HAP-1 (cell line): Measurements from ENCODE around the gene ZNF275.
"Not testable (repeated sequence)": the region's sequence is repeated elsewhere in the genome, so short reads cannot be mapped to it uniquely, and the experiment has no call there.

ENCODE experiments used
- DNase-seq, 2 experiments: peaks; one replicate each; pipeline ENCODE4 v3.0.0-alpha.2; 2016 to 2020; ENCODE audit warnings: low spot score in 2 of 2
- H3K27me3 ChIP-seq: fragments of 250-450 bp; sonication (Bioruptor Pico); 2 replicates; pipeline ENCODE4 v1.5.1; 2020; ENCODE audit warnings: low read depth, mild to moderate bottlenecking, moderate library complexity
- H3K36me3 ChIP-seq: fragments of 250-450 bp; sonication (Bioruptor Pico); replicated peaks from 2 replicates; pipeline ENCODE4 v1.5.1; 2020; ENCODE audit warnings: mild to moderate bottlenecking
- H3K4me1 ChIP-seq: fragments of 250-450 bp; sonication (Bioruptor Pico); 2 replicates; pipeline ENCODE4 v1.5.1; 2020; ENCODE audit warnings: mild to moderate bottlenecking
- H3K4me3 ChIP-seq: fragments of 250-450 bp; sonication (Bioruptor Pico); 2 replicates; pipeline ENCODE4 v1.5.1; 2020; ENCODE audit warnings: mild to moderate bottlenecking, moderate library complexity
- H3K9me3 ChIP-seq: fragments of 250-450 bp; sonication (Bioruptor Pico); 2 replicates; pipeline ENCODE4 v1.5.1; 2020; ENCODE audit warnings: mild to moderate bottlenecking, moderate library complexity
- in situ Hi-C: fragments of 300-500 bp; cut with MboI; formaldehyde crosslinking; loops from 3 replicates; pipeline ENCODE4 v1.14.3; 2020; ENCODE audit warnings: low sequenced_read_pairs, inconsistent platforms, mixed read lengths

The ZNF275 gene

DNA sequence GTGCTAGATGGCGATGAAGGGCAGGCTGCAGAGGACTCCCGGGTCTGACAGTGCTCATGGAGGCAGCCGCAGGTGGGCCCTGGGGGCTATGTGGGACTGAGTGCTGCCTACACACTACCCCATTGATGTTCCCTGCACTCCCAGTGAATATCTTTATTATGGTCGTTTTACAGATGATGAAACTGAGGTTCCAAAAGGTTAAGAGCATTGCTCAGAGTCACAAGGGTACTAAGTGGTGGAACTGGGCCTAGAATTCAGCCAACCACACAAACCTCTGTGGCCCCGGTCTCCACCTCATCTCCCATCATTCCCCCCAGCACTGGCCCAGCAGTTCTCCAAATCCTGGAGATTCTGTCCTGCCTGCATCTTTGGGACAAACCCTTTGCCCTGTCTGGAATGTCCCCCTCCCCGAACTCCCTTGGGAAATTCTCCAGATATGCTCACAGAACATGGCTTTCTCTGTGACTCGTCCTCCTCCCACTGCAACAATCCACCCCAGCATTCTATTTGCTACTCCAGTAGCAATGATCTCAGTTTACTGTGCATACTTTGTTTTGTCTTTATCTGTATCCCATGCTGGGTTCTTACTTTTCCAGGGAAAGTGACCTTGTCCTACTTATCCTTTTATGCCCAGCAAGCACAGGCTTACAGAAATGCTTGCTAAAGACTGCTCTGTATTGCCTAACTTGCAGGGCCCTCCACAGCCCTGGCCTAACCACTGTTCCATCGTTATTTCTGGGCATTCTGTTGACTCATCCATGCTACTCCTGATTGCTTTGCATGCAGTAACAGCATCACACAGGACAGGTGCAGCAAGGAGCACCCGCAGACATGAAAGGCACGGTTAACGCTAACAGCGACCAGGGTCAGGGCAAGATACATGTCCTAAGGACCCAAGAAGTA, 26.4 kb upstream of the ZNF275 start:
- no peaks in the 10 kb centered on the region for H3K4me1 ChIP-seq
- peaks cover 35% of the 10 kb centered on the region for H3K27me3 ChIP-seq
- in situ Hi-C loops: no loop called here
- no peak for DNase-seq
- H3K36me3 ChIP-seq: no peaks in the 10 kb centered on the region
- H3K9me3 ChIP-seq: no peaks in the 10 kb centered on the region; the same call in 1 of the 2 replicates
- H3K4me3 ChIP-seq: no peak overlapping the region

DNA sequence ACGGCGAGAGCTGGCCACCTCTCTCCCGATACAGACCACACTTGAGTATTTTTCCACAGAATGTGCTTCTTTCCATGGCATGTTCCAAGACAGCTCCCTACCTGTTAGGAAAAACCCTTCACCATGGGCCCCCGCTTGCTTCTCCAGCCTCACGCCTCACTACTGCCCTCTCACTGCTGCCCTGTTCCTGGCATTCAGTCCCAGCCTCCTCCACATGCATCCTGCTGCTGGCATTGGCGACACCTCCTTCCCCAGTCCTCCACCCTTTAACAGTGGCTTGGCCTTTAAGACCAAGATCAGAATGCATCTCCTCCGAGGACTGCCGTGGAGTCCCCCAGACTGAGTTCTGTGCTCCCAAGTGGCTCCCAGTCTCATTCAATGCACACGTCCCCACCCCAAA, 23.1 kb upstream of the ZNF275 start:
- Histone ChIP-seq H3K36me3 (no peaks in the 10 kb centered on the region), H3K4me1 (no peaks in the 10 kb centered on the region), H3K9me3 (no peaks in the 10 kb centered on the region), H3K27me3 (peaks cover 5% of the 10 kb centered on the region), H3K4me3 (no peak overlapping the region)
- no peak for DNase-seq
- in situ Hi-C loops: no loop called here

DNA sequence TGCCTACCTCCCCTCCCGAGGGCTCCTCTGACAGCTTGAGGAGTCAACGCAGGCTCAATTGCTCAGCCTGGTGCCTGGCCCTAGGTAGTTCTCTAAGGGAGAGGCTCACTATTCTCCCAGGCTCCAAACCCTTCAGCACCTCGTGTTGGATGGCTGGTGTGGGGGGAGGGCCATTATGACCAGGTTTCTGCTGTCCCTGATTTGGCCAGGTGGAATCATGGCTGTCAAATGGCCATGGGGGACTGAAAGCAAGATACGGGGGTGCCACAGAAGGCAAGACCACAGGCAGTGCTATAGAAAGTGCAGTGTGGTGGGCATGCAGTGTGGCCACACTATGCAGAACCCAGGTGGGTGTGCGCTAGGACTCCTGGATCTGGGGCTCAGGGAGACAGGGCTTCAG, 21.9 kb upstream of the ZNF275 start:
- in situ Hi-C loops: no loop called here
- no peaks in the 10 kb centered on the region for H3K36me3 ChIP-seq
- H3K9me3 ChIP-seq: no peaks in the 10 kb centered on the region
- no peak overlapping the region for H3K4me3 ChIP-seq
- DNase-seq: no peak
- H3K27me3 ChIP-seq: no peaks in the 10 kb centered on the region
- H3K4me1 ChIP-seq: no peaks in the 10 kb centered on the region

DNA sequence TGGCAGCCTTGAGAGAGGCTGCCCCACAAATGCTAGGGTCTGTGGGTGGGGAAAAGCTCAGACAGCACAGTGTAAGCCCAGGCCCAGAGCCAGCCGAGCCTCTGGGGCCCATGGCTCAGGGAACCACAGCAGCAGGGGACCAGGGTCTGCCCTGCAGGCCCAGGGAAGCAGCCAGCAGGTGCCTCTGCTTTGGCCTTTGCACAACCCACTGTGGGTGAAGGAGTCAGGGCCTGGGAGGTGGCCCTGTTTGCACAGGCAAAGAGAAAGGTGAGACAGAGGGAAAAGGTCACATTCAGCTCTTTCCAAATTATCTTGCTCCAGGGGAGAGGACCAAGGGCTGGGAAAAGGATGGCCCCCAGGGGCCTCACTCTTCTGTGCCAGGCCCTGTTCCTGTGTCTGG, 21.1 kb upstream of the ZNF275 start:
- Histone ChIP-seq H3K4me1 (no peaks in the 10 kb centered on the region), H3K9me3 (no peaks in the 10 kb centered on the region), H3K27me3 (no peaks in the 10 kb centered on the region), H3K4me3 (no peak overlapping the region), H3K36me3 (no peaks in the 10 kb centered on the region)
- no peak for DNase-seq
- in situ Hi-C loops: no loop called here

DNA sequence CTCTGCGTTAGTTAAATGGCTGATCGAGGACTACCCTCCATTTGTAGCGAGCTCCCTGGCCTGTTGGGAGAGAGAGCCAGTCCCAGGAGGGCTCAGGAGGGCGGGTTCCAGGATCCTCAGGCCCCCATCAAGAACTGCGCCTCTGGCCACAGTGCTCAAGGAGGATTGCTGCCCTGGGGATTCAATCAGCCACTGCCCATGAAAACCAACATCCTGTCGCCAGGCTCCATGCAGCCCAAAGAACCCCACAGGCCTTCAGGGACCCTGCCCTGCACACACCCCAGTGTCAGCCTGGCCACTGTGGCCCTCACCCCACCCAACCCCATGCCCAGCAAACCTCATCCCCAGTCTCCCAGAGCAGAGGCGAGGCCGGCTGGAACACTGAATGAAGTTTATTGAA, 16.6 kb upstream of the ZNF275 start:
- H3K27me3 ChIP-seq: peaks cover 7% of the 10 kb centered on the region
- no peak for DNase-seq
- H3K9me3 ChIP-seq: no peaks in the 10 kb centered on the region
- H3K4me1 ChIP-seq: no peaks in the 10 kb centered on the region
- H3K4me3 ChIP-seq: no peak overlapping the region
- H3K36me3 ChIP-seq: no peaks in the 10 kb centered on the region
- in situ Hi-C loops: no loop called here

DNA sequence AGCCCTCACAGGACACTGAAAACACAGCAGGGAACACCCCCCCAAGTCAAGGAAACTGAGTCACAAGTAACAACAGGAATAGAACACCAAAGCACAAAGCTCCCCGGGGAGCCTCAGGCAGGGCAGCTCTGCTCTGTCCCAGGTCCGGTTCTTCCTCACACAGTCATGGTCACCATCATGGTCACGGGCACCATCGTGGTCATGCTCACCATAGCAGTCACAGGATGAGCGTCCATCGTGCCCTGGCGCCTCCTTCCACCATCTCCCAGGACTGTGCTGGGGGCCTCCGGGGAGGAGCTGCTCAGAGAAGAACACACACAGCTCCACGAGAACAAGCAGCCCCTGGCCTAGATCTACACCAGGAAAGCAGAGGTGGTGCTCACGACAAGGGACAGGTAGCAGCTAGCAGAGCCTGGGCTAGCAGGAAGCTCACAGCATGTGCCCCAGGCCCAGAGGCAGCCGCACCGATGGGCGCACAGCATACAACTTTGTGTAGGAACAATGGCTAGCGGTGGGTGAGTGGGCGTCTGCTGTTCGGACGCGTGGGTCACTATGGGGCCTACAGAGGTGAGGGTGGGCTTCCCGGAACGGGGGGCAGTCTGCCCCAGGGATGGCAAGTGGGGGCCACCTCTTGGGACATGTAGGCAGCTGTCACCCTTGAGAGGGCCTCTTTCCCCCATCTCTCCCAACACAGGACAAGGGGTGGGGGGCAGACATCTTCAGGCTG, 15.8 kb upstream of the ZNF275 start:
- Histone ChIP-seq H3K27me3 (peaks cover 14% of the 10 kb centered on the region), H3K9me3 (no peaks in the 10 kb centered on the region), H3K4me1 (no peaks in the 10 kb centered on the region), H3K4me3 (no peak overlapping the region), H3K36me3 (no peaks in the 10 kb centered on the region)
- in situ Hi-C loops: no loop called here
- no peak for DNase-seq

DNA sequence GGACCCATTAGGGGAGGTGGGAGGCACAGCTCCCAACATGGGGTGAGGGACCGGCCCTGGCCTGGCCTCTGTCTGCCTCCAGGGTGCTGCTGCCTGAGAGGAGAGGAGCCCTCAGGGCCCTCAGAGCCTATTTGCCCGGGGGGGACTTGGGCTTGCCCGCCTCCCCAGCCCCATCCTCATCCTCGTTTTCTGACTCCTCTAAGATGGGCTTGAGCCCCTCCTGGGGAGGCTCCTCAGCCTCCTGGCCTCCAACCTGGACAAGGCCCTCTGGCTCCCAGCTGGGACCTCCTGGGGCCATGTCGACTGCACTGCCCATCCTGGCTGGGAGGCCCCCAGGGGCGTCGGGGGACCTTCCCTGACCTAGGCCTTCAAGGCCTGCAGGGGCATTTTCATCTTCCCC, 15.1 kb upstream of the ZNF275 start:
- H3K4me1 ChIP-seq: no peaks in the 10 kb centered on the region
- in situ Hi-C loops: no loop called here
- no peaks in the 10 kb centered on the region for H3K9me3 ChIP-seq
- no peak overlapping the region for H3K4me3 ChIP-seq
- no peak for DNase-seq
- no peaks in the 10 kb centered on the region for H3K36me3 ChIP-seq
- H3K27me3 ChIP-seq: peaks cover 21% of the 10 kb centered on the region

DNA sequence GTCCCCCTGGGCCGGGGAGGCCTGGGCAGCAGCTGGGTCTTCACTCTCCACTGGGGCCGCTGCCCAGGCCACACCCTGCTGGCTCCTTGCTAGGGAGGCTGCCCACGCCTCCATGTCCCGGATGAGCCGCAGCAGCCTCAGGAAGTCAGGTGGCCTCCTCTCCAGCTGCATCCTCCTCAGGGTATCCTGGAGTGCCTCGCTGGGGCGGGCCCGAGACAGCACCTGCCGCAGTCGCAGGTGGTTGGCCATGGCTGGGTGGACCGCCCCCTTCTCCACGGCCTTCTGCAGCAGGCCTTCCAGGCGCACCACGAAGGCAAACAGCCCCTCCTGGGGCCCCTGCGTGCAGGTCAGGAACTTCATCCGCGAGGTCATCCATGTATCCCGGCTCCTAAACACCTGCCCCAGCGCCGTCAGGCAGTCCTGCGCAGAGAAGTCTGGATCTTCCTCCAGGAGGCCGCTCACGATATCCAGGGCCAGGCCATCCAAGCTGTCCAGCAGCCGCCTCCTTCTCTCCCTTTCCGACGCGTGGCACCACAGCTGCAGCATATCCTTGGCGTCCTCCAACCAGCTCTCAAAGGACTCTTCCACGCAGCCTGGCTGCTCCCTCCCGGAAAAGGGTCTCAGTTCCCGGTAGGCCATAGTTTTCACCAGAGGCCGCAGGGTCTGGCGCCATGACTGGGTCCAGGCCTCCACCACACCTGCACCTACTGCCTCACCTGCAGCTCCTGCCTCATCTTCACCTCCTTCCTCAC, 14.5 kb upstream of the ZNF275 start:
- in situ Hi-C loops: no loop called here
- Histone ChIP-seq H3K9me3 (no peaks in the 10 kb centered on the region), H3K4me1 (no peaks in the 10 kb centered on the region), H3K4me3 (no peak overlapping the region), H3K27me3 (peaks cover 23% of the 10 kb centered on the region), H3K36me3 (no peaks in the 10 kb centered on the region)
- no peak for DNase-seq

DNA sequence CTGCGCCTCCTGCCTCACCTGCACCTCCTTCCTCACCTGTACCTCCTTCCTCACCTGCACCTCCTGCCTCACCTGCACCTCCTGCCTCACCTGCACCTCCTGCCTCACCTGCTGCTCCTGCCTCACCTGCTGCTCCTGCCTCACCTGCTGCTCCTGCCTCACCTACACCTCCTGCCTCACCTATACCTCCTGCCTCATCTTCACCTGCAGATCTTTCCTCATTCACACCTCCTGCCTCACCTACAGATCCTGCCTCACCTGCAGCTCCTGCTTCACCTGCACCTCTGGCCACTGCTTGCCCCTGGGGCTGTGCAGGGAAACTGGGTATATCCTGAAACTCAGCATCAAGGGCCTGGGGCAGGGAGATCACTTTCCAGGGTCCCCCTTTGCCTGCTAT, 13.9 kb upstream of the ZNF275 start:
- H3K36me3 ChIP-seq, H3K4me3 ChIP-seq, in situ Hi-C loops, DNase-seq, H3K9me3 ChIP-seq, H3K4me1 ChIP-seq: not testable (repeated sequence)
- H3K27me3 ChIP-seq: peaks cover 23% of the 10 kb centered on the region

DNA sequence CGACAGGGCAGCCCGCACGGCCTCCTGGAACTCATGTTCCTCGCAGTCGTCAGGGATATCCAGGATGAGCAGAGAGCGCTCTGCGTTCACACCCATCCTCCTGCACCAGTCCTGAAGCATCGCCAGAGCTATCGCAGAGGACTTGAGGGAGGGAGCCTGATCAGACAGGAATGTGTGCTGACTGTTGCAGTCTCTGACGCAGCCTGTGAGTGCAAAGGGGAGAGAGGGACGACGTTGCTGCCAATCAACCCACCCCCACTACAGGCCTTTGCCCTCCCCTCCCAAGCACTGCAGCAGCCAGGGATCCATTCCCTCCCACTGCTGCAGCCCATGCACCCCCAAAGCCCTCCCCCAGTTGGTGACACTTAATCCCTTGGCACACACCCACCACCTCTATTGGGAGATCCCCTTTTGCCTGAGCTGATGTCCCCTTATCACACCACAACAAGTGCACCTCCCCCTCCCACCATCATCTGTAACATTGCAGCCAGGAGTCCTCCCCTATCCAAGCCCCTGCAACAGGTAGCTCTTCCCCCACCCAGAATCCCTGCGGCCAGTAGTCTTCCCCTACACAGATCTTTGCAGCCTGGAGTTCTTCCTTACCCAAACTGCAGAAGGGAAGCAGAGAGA, 13.3 kb upstream of the ZNF275 start:
- no peaks in the 10 kb centered on the region for H3K4me1 ChIP-seq
- no peak for DNase-seq
- no peaks in the 10 kb centered on the region for H3K9me3 ChIP-seq
- in situ Hi-C loops: no loop called here
- peaks cover 23% of the 10 kb centered on the region for H3K27me3 ChIP-seq
- H3K36me3 ChIP-seq: no peaks in the 10 kb centered on the region
- H3K4me3 ChIP-seq: no peak overlapping the region

DNA sequence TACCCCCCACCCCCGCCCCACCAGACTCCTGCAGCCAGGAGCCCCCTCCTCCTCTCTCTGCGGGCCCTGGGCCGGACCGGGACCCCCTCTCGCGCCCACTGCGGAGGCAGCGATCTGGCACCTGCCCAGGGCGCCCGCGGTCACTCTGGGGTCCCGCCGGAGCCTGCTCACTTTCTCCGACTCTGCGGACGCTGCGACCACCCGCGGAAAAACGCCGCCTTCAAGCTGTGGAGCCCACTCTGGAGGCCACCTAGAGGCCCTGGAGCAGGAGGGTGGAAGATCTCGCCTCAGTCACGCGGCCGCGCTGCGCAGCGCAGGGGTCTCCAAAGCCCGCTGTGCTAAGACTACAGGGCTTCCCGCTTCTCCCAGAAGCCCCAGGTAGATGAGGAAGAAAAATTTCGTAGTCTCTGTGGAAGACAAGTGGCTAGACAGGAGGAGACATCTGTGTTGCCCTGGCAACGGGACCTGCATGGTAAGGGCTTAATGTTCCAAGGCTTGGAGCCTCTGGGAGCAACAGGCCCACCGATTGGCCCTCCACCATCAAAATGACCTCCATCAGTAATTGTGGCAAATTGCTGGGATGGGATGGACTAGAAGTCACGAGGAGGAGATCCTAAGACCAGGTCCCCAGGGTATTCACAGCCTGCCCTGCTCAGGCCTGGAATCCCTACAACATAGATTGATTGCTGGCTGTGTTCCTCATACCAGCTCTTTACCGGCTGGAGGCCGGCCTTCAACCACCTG, 12.4 kb upstream of the ZNF275 start, which contains the start of gene PNMA6F:
Gene PNMA6F, minus strand, starts transcription at position 387 of the 744 bp plus-strand sequence. CDS start 1,093 bp downstream, outside the sequence.
- peaks cover 23% of the 10 kb centered on the region for H3K27me3 ChIP-seq
- H3K36me3 ChIP-seq: no peaks in the 10 kb centered on the region
- H3K9me3 ChIP-seq: no peaks in the 10 kb centered on the region
- no peaks in the 10 kb centered on the region for H3K4me1 ChIP-seq
- no peak within 1 kb of the TSS for H3K4me3 ChIP-seq
- in situ Hi-C loops: no loop called here
- no peak for DNase-seq

DNA sequence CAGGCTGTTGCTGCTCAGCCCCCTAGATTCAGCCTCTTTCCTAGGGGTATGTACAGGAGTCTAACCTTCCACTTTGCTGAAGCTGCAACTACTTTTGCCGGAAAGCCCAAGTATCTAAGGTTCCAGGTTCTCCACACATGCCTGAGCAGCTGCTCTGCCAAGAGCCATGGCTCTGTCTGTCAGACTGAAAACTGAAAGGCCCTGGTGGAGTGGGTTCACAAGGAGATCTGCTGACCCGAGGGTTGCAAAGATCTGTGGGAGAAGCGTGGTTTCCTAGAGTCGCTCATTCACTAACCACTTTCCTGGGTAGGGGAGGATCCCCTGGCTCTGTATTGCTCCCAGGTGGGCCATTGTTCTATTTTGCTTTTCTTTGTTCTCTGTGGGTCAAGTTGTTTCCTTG, 6.4 kb upstream of the ZNF275 start:
- H3K27me3 ChIP-seq: peaks cover 28% of the 10 kb centered on the region
- no peaks in the 10 kb centered on the region for H3K4me1 ChIP-seq
- no peak overlapping the region for H3K4me3 ChIP-seq
- no peaks in the 10 kb centered on the region for H3K36me3 ChIP-seq
- in situ Hi-C loops: no loop called here
- DNase-seq: no peak
- no peaks in the 10 kb centered on the region for H3K9me3 ChIP-seq

DNA sequence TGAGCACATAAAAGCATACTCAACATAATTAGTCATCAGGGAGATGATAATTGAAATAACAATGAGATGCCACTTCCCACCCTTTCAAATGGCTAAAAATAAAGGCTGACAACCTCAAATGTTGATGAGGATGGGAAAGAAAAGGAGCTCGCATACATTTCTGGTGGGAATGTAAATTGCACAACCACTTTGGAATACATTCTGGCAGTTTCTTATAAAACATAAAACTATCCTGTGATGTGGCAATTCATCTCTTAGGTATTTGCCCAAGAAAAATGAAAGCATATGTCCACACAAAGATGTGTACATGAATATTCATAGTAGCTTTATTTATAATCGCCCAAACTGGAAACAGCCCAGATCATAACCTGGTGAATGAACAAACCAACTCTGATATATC, 687 bp upstream of the ZNF275 start:
- Histone ChIP-seq H3K4me3 (peak overlapping the region; percentile 34), H3K27me3 (peaks cover 13% of the 10 kb centered on the region; the same call in 1 of the 2 replicates), H3K36me3 (peaks cover 14% of the 10 kb centered on the region), H3K4me1 (peaks cover 7% of the 10 kb centered on the region), H3K9me3 (no peaks in the 10 kb centered on the region)
- DNase-seq: no peak
- in situ Hi-C loops: no loop called here
